ENCODE measurements around the gene SESN1. TPM values are rescaled to one million over a fixed set of nuclear protein-coding genes. Genes with fewer than 3 reads are reported as not detected.

Gene SESN1
- total RNA-seq, 1 donor from 2014 or later = 27.3 TPM

GRCh38 chr6:109008054-109008453, 86.6 kb downstream of the SESN1 start:
- peak overlapping the region; percentile 90 for H3K4me3 ChIP-seq (ENCODE audit: insufficient read depth, low read depth, low read length)
- H3K27ac ChIP-seq (ENCODE audit: low read depth, low read length) = no peak overlapping the region
- no peak for FAIRE-seq
- Mint-ChIP-seq H3K36me3 (ENCODE audit: low read depth, unreplicated experiment) (peaks cover 6% of the 10 kb centered on the region), H3K9me3 (ENCODE audit: unreplicated experiment) (no peaks in the 10 kb centered on the region), H3K4me1 (ENCODE audit: low read depth, unreplicated experiment) (peaks cover 21% of the 10 kb centered on the region), H3K27ac (ENCODE audit: unreplicated experiment) (peak overlapping the region; percentile 51), H3K4me3 (ENCODE audit: unreplicated experiment) (peak overlapping the region; percentile 99), H3K27me3 (ENCODE audit: low read depth, unreplicated experiment) (no peaks in the 10 kb centered on the region)
- H2AFZ ChIP-seq (ENCODE audit: low read depth, low read length) = no peak overlapping the region
- no peaks in the 10 kb centered on the region for H3K36me3 ChIP-seq (ENCODE audit: insufficient read depth, low read length)
- TF ChIP-seq CTCF (IDR thresholded peaks at IDR 0.05; ENCODE audit: insufficient read depth, low read depth, low read length) = no peak
- no peak for TF ChIP-seq EZH2 (IDR thresholded peaks at IDR 0.05; ENCODE audit: insufficient read depth, low read length)
- no peaks in the 10 kb centered on the region for H3K9me3 ChIP-seq (ENCODE audit: insufficient read depth, low read depth, low read length)
- H3K79me2 ChIP-seq (ENCODE audit: insufficient read depth, low read length) = peaks cover 43% of the 10 kb centered on the region
- peak overlapping the region; percentile 87 for H3K4me2 ChIP-seq (ENCODE audit: low read length)
- H3K9ac ChIP-seq (ENCODE audit: low read length) = peak overlapping the region; percentile 83
- no peaks in the 10 kb centered on the region for H3K27me3 ChIP-seq (ENCODE audit: insufficient read depth, low read length)
- H4K20me1 ChIP-seq (ENCODE audit: insufficient read depth, low read length) = peaks cover 21% of the 10 kb centered on the region
- peaks cover 3% of the 10 kb centered on the region for H3K4me1 ChIP-seq (ENCODE audit: insufficient read depth, low read length)
- DNase-seq (ENCODE audit: low read depth) = no peak

- peak overlapping the region; percentile 51 for H3K27ac Mint-ChIP-seq (ENCODE audit: unreplicated experiment)
- no peak overlapping the region for H3K27ac ChIP-seq (ENCODE audit: low read depth, low read length)
Measured at GRCh38 chr6:109007521-109007920, 87.1 kb downstream of the SESN1 start.

More at GRCh38 chr6:109007521-109007920, 87.1 kb downstream of the SESN1 start:
- no peak for TF ChIP-seq EZH2 (IDR thresholded peaks at IDR 0.05; ENCODE audit: insufficient read depth, low read length)
- no peak for TF ChIP-seq CTCF (IDR thresholded peaks at IDR 0.05; ENCODE audit: insufficient read depth, low read depth, low read length)
- Mint-ChIP-seq H3K9me3 (ENCODE audit: unreplicated experiment) (no peaks in the 10 kb centered on the region), H3K4me3 (ENCODE audit: unreplicated experiment) (peak overlapping the region; percentile 99), H3K36me3 (ENCODE audit: low read depth, unreplicated experiment) (peaks cover 5% of the 10 kb centered on the region), H3K4me1 (ENCODE audit: low read depth, unreplicated experiment) (peaks cover 21% of the 10 kb centered on the region), H3K27me3 (ENCODE audit: low read depth, unreplicated experiment) (no peaks in the 10 kb centered on the region)
- Histone ChIP-seq H3K36me3 (ENCODE audit: insufficient read depth, low read length) (no peaks in the 10 kb centered on the region), H3K4me1 (ENCODE audit: insufficient read depth, low read length) (peaks cover 3% of the 10 kb centered on the region), H3K9ac (ENCODE audit: low read length) (peak overlapping the region; percentile 83), H3K9me3 (ENCODE audit: insufficient read depth, low read depth, low read length) (no peaks in the 10 kb centered on the region), H3K4me3 (ENCODE audit: insufficient read depth, low read depth, low read length) (peak overlapping the region; percentile 90), H2AFZ (ENCODE audit: low read depth, low read length) (no peak overlapping the region), H4K20me1 (ENCODE audit: insufficient read depth, low read length) (peaks cover 23% of the 10 kb centered on the region), H3K79me2 (ENCODE audit: insufficient read depth, low read length) (peaks cover 44% of the 10 kb centered on the region), H3K27me3 (ENCODE audit: insufficient read depth, low read length) (no peaks in the 10 kb centered on the region), H3K4me2 (ENCODE audit: low read length) (peak overlapping the region; percentile 87)
- FAIRE-seq (no peak), DNase-seq (ENCODE audit: low read depth) (no peak)

All from astrocyte (in vitro differentiated cells and primary cell).